ENCODE measurements around the gene MINPP1. TPM values are rescaled to one million over a fixed set of nuclear protein-coding genes. Genes with fewer than 3 reads are reported as not detected.
"Not testable (repeated sequence)": the region's sequence is repeated elsewhere in the genome, so short reads cannot be mapped to it uniquely, and the experiment has no call there.

MINPP1 gene
- total and polyA plus RNA-seq, 9 donors: 12.1 to 20.6 (median 16.5) TPM

GRCh38 chr10:87497386-87497785, 7.3 kb upstream of the MINPP1 start:
- not testable (repeated sequence) for DNase-seq; H3K27me3 ChIP-seq (ENCODE audit: control insufficient read depth, insufficient read depth, low read length); H3K27ac ChIP-seq (ENCODE audit: low read length); H3K4me1 ChIP-seq (ENCODE audit: control insufficient read depth, insufficient read depth, low read length); H3K9me3 ChIP-seq (replicated peaks; ENCODE audit: control insufficient read depth, low read depth, low read length); H3K36me3 ChIP-seq (ENCODE audit: control insufficient read depth, insufficient read depth, low read length); H3K4me3 ChIP-seq (ENCODE audit: low read length)
- no CpG with 5 or more reads among the region's 2 CpGs for WGBS (ENCODE audit: insufficient coverage)

GRCh38 chr10:87498106-87498789, 6.4 kb upstream of the MINPP1 start:
- no CpG with 5 or more reads among the region's 4 CpGs for WGBS (ENCODE audit: insufficient coverage)
- H3K4me3 ChIP-seq (ENCODE audit: low read length); H3K4me1 ChIP-seq (ENCODE audit: control insufficient read depth, insufficient read depth, low read length); H3K36me3 ChIP-seq (ENCODE audit: control insufficient read depth, insufficient read depth, low read length); DNase-seq; H3K27ac ChIP-seq (ENCODE audit: low read length); H3K27me3 ChIP-seq (ENCODE audit: control insufficient read depth, insufficient read depth, low read length); H3K9me3 ChIP-seq (replicated peaks; ENCODE audit: control insufficient read depth, low read depth, low read length): not testable (repeated sequence)

- 80% methylated on average over 1 of the region's 3 CpGs for WGBS (ENCODE audit: insufficient coverage)
- Histone ChIP-seq H3K9me3 (replicated peaks; ENCODE audit: control insufficient read depth, low read depth, low read length) (no peaks in the 10 kb centered on the region), H3K27ac (ENCODE audit: low read length) (no peak overlapping the region), H3K36me3 (ENCODE audit: control insufficient read depth, insufficient read depth, low read length) (no peaks in the 10 kb centered on the region), H3K4me3 (ENCODE audit: low read length) (no peak overlapping the region), H3K4me1 (ENCODE audit: control insufficient read depth, insufficient read depth, low read length) (peaks cover 6% of the 10 kb centered on the region), H3K27me3 (ENCODE audit: control insufficient read depth, insufficient read depth, low read length) (no peaks in the 10 kb centered on the region)
- DNase-seq: no peak
Observed at GRCh38 chr10:87500646-87501048, 4.0 kb upstream of the MINPP1 start.

- 92% methylated on average over 2 of the region's 8 CpGs for WGBS (ENCODE audit: insufficient coverage)
- no peak overlapping the region for H3K27ac ChIP-seq (ENCODE audit: low read length)
- H3K4me3 ChIP-seq (ENCODE audit: low read length): no peak overlapping the region
Observed at GRCh38 chr10:87503401-87503800, 1.3 kb upstream of the MINPP1 start.

GRCh38 chr10:87503886-87504285, 807 bp upstream of the MINPP1 start:
- Histone ChIP-seq H3K4me3 (ENCODE audit: low read length) (peak overlapping the region; percentile 89), H3K27ac (ENCODE audit: low read length) (peak overlapping the region; percentile 91), H3K9me3 (replicated peaks; ENCODE audit: control insufficient read depth, low read depth, low read length) (no peaks in the 10 kb centered on the region), H3K4me1 (ENCODE audit: control insufficient read depth, insufficient read depth, low read length) (peaks cover 9% of the 10 kb centered on the region), H3K27me3 (ENCODE audit: control insufficient read depth, insufficient read depth, low read length) (no peaks in the 10 kb centered on the region), H3K36me3 (ENCODE audit: control insufficient read depth, insufficient read depth, low read length) (no peaks in the 10 kb centered on the region)
- DNase-seq: peak; percentile 6
- 75% methylated on average over 4 of the region's 6 CpGs for WGBS (ENCODE audit: insufficient coverage)

More at GRCh38 chr10:87503401-87503800, 1.3 kb upstream of the MINPP1 start:
- Histone ChIP-seq H3K27me3 (ENCODE audit: control insufficient read depth, insufficient read depth, low read length) (no peaks in the 10 kb centered on the region), H3K4me1 (ENCODE audit: control insufficient read depth, insufficient read depth, low read length) (peaks cover 9% of the 10 kb centered on the region), H3K9me3 (replicated peaks; ENCODE audit: control insufficient read depth, low read depth, low read length) (no peaks in the 10 kb centered on the region), H3K36me3 (ENCODE audit: control insufficient read depth, insufficient read depth, low read length) (no peaks in the 10 kb centered on the region)
- no peak for DNase-seq

- no peak for DNase-seq
- Histone ChIP-seq H3K36me3 (ENCODE audit: control insufficient read depth, insufficient read depth, low read length) (no peaks in the 10 kb centered on the region), H3K27ac (ENCODE audit: low read length) (peak overlapping the region; percentile 91), H3K4me1 (ENCODE audit: control insufficient read depth, insufficient read depth, low read length) (peaks cover 9% of the 10 kb centered on the region), H3K9me3 (replicated peaks; ENCODE audit: control insufficient read depth, low read depth, low read length) (no peaks in the 10 kb centered on the region), H3K27me3 (ENCODE audit: control insufficient read depth, insufficient read depth, low read length) (no peaks in the 10 kb centered on the region), H3K4me3 (ENCODE audit: low read length) (peak overlapping the region; percentile 89)
- 6% methylated on average over 8 of the region's 10 CpGs for WGBS (ENCODE audit: insufficient coverage)
Observed at GRCh38 chr10:87504307-87504639, 420 bp upstream of the MINPP1 start.

- Histone ChIP-seq H3K36me3 (ENCODE audit: control insufficient read depth, insufficient read depth, low read length) (no peaks in the 10 kb centered on the region), H3K27ac (ENCODE audit: low read length) (peak overlapping the region; percentile 91), H3K4me3 (ENCODE audit: low read length) (peak overlapping the region; percentile 89), H3K9me3 (replicated peaks; ENCODE audit: control insufficient read depth, low read depth, low read length) (no peaks in the 10 kb centered on the region), H3K4me1 (ENCODE audit: control insufficient read depth, insufficient read depth, low read length) (peaks cover 9% of the 10 kb centered on the region), H3K27me3 (ENCODE audit: control insufficient read depth, insufficient read depth, low read length) (no peaks in the 10 kb centered on the region)
- peak; percentile 56 for DNase-seq
- WGBS (ENCODE audit: insufficient coverage): 1% methylated on average over 35 of the region's 41 CpGs
Observed at GRCh38 chr10:87505366-87506111, 846 bp downstream of the MINPP1 start.

- Histone ChIP-seq H3K4me3 (ENCODE audit: low read length) (no peak overlapping the region), H3K36me3 (ENCODE audit: control insufficient read depth, insufficient read depth, low read length) (no peaks in the 10 kb centered on the region), H3K27me3 (ENCODE audit: control insufficient read depth, insufficient read depth, low read length) (no peaks in the 10 kb centered on the region), H3K27ac (ENCODE audit: low read length) (no peak overlapping the region), H3K4me1 (ENCODE audit: control insufficient read depth, insufficient read depth, low read length) (peaks cover 9% of the 10 kb centered on the region), H3K9me3 (replicated peaks; ENCODE audit: control insufficient read depth, low read depth, low read length) (no peaks in the 10 kb centered on the region)
- no peak for DNase-seq
- 84% methylated on average over 2 of the region's 3 CpGs for WGBS (ENCODE audit: insufficient coverage)
Observed at GRCh38 chr10:87506956-87507355, 2.3 kb downstream of the MINPP1 start.

- WGBS (ENCODE audit: insufficient coverage): no CpG with 5 or more reads among the region's 5 CpGs
- H3K4me3 ChIP-seq (ENCODE audit: low read length): no peak overlapping the region
Observed at GRCh38 chr10:87507879-87508483, 3.3 kb downstream of the MINPP1 start.

GRCh38 chr10:87508837-87509236, 4.1 kb downstream of the MINPP1 start:
- peaks cover 2% of the 10 kb centered on the region for H3K36me3 ChIP-seq (ENCODE audit: control insufficient read depth, insufficient read depth, low read length)
- no CpG with 5 or more reads among the region's 1 CpG for WGBS (ENCODE audit: insufficient coverage)
- no peak for DNase-seq

More at GRCh38 chr10:87507879-87508483, 3.3 kb downstream of the MINPP1 start:
- no peak overlapping the region for H3K27ac ChIP-seq (ENCODE audit: low read length)
- no peak for DNase-seq
- no peaks in the 10 kb centered on the region for H3K27me3 ChIP-seq (ENCODE audit: control insufficient read depth, insufficient read depth, low read length)
- H3K36me3 ChIP-seq (ENCODE audit: control insufficient read depth, insufficient read depth, low read length): no peaks in the 10 kb centered on the region
- no peaks in the 10 kb centered on the region for H3K9me3 ChIP-seq (replicated peaks; ENCODE audit: control insufficient read depth, low read depth, low read length)
- H3K4me1 ChIP-seq (ENCODE audit: control insufficient read depth, insufficient read depth, low read length): peaks cover 9% of the 10 kb centered on the region

More at GRCh38 chr10:87508837-87509236, 4.1 kb downstream of the MINPP1 start:
- no peaks in the 10 kb centered on the region for H3K9me3 ChIP-seq (replicated peaks; ENCODE audit: control insufficient read depth, low read depth, low read length)
- no peak overlapping the region for H3K4me3 ChIP-seq (ENCODE audit: low read length)
- no peak overlapping the region for H3K27ac ChIP-seq (ENCODE audit: low read length)
- H3K4me1 ChIP-seq (ENCODE audit: control insufficient read depth, insufficient read depth, low read length): peaks cover 9% of the 10 kb centered on the region
- H3K27me3 ChIP-seq (ENCODE audit: control insufficient read depth, insufficient read depth, low read length): no peaks in the 10 kb centered on the region
